Coronary artery (tissue), 2 donors: Measurements from ENCODE around the gene MANEA.

Experiments
- DNase-seq: peaks from one replicate; pipeline ENCODE4 v3.0.0-alpha.2; 2017; ENCODE audit warnings: low spot score
- H3K27ac ChIP-seq, 2 donors: fragments of 200-600 bp; sonication (generic); one replicate each; pipeline ENCODE4 v1.5.1; 2016 to 2019
- H3K4me3 ChIP-seq: fragments of 200-600 bp; sonication (generic); 2 replicates; pipeline ENCODE4 v1.5.1; 2016; ENCODE audit warnings: mild to moderate bottlenecking, moderate library complexity
- CTCF ChIP-seq: fragments of 200-600 bp; sonication (generic); IDR thresholded peaks from one replicate; pipeline ENCODE4 v1.5.1; 2019; ENCODE audit warnings: antibody characterized with exemption

MANEA gene, protein sequence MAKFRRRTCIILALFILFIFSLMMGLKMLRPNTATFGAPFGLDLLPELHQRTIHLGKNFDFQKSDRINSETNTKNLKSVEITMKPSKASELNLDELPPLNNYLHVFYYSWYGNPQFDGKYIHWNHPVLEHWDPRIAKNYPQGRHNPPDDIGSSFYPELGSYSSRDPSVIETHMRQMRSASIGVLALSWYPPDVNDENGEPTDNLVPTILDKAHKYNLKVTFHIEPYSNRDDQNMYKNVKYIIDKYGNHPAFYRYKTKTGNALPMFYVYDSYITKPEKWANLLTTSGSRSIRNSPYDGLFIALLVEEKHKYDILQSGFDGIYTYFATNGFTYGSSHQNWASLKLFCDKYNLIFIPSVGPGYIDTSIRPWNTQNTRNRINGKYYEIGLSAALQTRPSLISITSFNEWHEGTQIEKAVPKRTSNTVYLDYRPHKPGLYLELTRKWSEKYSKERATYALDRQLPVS

GRCh38 chr6:95577304-95578105 lies at the start of gene MANEA:
Gene MANEA, plus strand, starts transcription at chr6:95577535. Its CDS starts 8,905 bp downstream, at chr6:95586440.
- DNase-seq = peak; percentile 89
- no peak for TF ChIP-seq CTCF
- H3K27ac ChIP-seq = peak within 1 kb of the TSS; percentile 91 to 92
- H3K4me3 ChIP-seq = peak within 1 kb of the TSS; percentile 83

DNA sequence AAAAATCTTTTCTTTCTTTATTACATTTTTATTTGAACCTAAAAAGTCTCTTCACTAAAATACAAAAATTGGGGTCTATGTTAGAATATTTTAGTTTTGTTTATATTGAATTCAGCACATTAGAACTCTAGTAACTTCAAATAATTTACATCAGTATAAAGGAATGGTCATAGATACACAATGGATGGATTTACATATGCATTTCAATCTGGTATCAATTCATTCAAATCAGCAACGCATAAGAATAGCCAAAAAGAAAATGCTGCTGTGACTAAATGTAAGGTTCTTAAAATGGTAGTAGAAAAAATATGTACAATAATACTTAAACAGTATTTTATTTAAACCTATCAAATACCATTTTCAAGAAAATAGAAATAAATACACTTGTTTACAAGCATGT lies 47.6 kb upstream of the MANEA start:
- DNase-seq = no peak
- no peak for TF ChIP-seq CTCF
- Histone ChIP-seq H3K27ac (no peak overlapping the region), H3K4me3 (no peak overlapping the region)

- no peak for DNase-seq
- H3K4me3 ChIP-seq = no peak overlapping the region
- TF ChIP-seq CTCF = no peak
- no peak overlapping the region for H3K27ac ChIP-seq
Measured at GRCh38 chr6:95530176-95530819, 47.0 kb upstream of the MANEA start.

GRCh38 chr6:95543798-95544197 lies 33.5 kb upstream of the MANEA start:
- no peak for TF ChIP-seq CTCF
- Histone ChIP-seq H3K4me3 (no peak overlapping the region), H3K27ac (no peak overlapping the region)
- DNase-seq = no peak

DNA sequence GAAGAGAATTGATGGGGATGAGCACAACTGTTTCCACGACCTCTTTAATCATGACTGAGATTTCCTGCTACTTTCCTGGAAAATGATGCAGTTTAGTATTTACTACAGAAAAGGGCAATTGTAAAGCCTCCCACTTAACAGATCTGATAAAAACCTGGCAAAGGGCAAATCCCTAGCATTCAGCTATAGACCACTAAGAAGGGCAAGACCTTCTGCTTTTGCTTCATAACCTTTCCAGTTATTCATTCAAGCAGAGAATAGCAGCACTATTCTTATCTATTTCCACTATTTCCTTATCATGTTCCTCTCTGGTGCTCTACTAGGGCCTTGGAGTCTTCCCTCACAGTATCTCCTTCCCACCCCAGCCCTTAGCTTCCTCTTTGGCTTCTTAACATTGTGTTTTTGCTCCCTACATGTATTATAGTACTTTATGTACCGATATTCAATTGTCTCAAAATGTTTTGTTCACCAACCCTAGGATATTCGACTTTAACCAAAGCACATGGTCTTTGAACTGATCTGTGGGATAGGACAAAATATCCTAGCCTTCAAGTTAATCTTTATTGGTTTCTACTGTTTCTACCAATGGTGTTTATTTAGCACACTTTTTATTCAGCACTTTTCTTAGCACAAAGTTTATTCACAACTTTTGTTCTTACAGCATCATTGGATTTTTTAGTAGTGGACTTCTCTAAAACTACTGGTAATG lies 32.7 kb upstream of the MANEA start:
- DNase-seq = no peak
- H3K4me3 ChIP-seq = no peak overlapping the region
- peak overlapping the region in 1 of 2 donors; percentile 44 for H3K27ac ChIP-seq
- no peak for TF ChIP-seq CTCF

DNA sequence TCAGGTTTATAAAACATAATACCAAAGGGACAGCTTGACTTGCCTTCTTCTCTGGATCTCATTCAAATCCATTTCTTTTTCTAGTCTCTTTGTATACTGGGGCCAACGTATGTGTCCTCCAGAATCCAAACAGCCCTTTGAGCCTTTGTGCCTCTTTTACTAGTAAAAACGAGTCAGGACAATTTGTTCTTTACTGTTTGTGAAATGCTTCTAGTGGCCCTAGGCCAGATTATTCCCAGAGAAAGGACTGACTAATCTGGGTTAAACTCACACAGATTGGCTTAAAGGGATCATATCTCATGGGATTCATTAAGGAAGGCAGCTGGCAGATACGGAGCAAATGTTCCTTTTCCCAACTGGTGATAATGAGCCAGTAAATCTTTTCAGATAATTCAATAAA lies 32.1 kb upstream of the MANEA start:
- no peak for DNase-seq
- H3K27ac ChIP-seq = peak overlapping the region in 1 of 2 donors; percentile 44
- H3K4me3 ChIP-seq = no peak overlapping the region
- no peak for TF ChIP-seq CTCF
